IMR-90 (cell line): ENCODE measurements around the gene TUSC2. TPM values are rescaled to one million over a fixed set of nuclear protein-coding genes. Genes with fewer than 3 reads are reported as not detected.

ENCODE experiments used
- ATAC-seq: fragments of 200-7000 bp; cut with Tn5 transposase; 2 replicates; pipeline ENCODE4 v1.9.1; 2020; ENCODE audit warnings: low read depth, mild to moderate bottlenecking, moderate library complexity
- BruUV-seq: library from RNA; stranded (reverse); fragments of 400-500 nt; replicated peaks from 2 replicates; lab custom pipeline; 2021; lab: Mats Ljungman, UMichigan
- CTCF ChIA-PET: fragments of 300-600 bp; formaldehyde crosslinking; extraction: SDS; loops from one replicate; lab custom pipeline; 2021; ENCODE audit warnings: antibody characterized with exemption; lab: Yijun Ruan, JAX
- POLR2A ChIA-PET: fragments of 300-600 bp; sonication (Branson Sonifier 250); formaldehyde crosslinking; loops from one replicate; lab custom pipeline; 2022; ENCODE audit warnings: antibody characterized with exemption; ENCODE audit not compliant: unreplicated experiment; lab: Charles Lee
- DNase-seq: peaks from one replicate; pipeline ENCODE4 v3.0.0; 2013
- H2AFZ ChIP-seq: replicated peaks from 2 replicates; pipeline ENCODE3; 2013; ENCODE audit warnings: low read length, mild to moderate bottlenecking; ENCODE audit not compliant: poor library complexity
- H2AK5ac ChIP-seq: 2 replicates; pipeline ENCODE4 v1.6.1; 2013; ENCODE audit warnings: low read depth, low read length, inconsistent platforms
- H2AK9ac ChIP-seq: replicated peaks from 2 replicates; pipeline ENCODE3; 2013; ENCODE audit warnings: mild to moderate bottlenecking, low read depth, low read length, moderate library complexity; ENCODE audit not compliant: poor library complexity
- H2BK120ac ChIP-seq: 2 replicates; pipeline ENCODE4 v1.6.1; 2013; ENCODE audit warnings: low read depth, low read length, inconsistent platforms
- H2BK15ac ChIP-seq: 3 replicates; pipeline ENCODE4 v1.6.1; 2013; ENCODE audit warnings: low read depth, low read length, inconsistent platforms
- H2BK20ac ChIP-seq: 2 replicates; pipeline ENCODE4 v1.6.1; 2013; ENCODE audit warnings: low read depth, mild to moderate bottlenecking, inconsistent platforms, low read length, moderate library complexity
- H2BK5ac ChIP-seq: 2 replicates; pipeline ENCODE4 v1.6.1; 2013; ENCODE audit warnings: mild to moderate bottlenecking, low read depth, low read length, inconsistent platforms; ENCODE audit not compliant: poor library complexity, severe bottlenecking
- H3K14ac ChIP-seq: replicated peaks from 2 replicates; pipeline ENCODE4 v1.6.1; 2013; ENCODE audit warnings: low read depth, low read length, inconsistent platforms
- H3K18ac ChIP-seq: 2 replicates; pipeline ENCODE4 v1.6.1; 2013; ENCODE audit warnings: low read depth, low read length, control low read depth
- H3K23ac ChIP-seq: 2 replicates; pipeline ENCODE4 v1.6.1; 2013; ENCODE audit warnings: low read depth, low read length, inconsistent platforms
- H3K27ac ChIP-seq: 2 replicates; pipeline ENCODE4 v1.5.1; 2013; ENCODE audit warnings: mild to moderate bottlenecking, control low read depth, low read length; ENCODE audit not compliant: insufficient read depth
- H3K27me3 ChIP-seq: 2 replicates; pipeline ENCODE4 v1.6.1; 2013; ENCODE audit warnings: low read length; ENCODE audit not compliant: control insufficient read depth, insufficient read depth
- H3K36me3 ChIP-seq: 2 replicates; pipeline ENCODE4 v1.6.1; 2013; ENCODE audit warnings: low read length, mixed read lengths; ENCODE audit not compliant: control insufficient read depth, insufficient read depth
- H3K4ac ChIP-seq: 2 replicates; pipeline ENCODE4 v1.6.1; 2013; ENCODE audit warnings: low read depth, low read length, inconsistent platforms
- H3K4me1 ChIP-seq: 2 replicates; pipeline ENCODE4 v1.6.1; 2013; ENCODE audit warnings: low read length, mixed read lengths; ENCODE audit not compliant: control insufficient read depth, insufficient read depth
- H3K4me2 ChIP-seq: 2 replicates; pipeline ENCODE4 v1.6.1; 2013; ENCODE audit warnings: low read depth, mild to moderate bottlenecking, control low read depth, low read length, moderate library complexity
- H3K4me3 ChIP-seq: 2 replicates; pipeline ENCODE4 v1.5.1; 2013; ENCODE audit warnings: low read depth, mild to moderate bottlenecking, control low read depth, low read length, moderate library complexity; ENCODE audit not compliant: insufficient read depth
- H3K56ac ChIP-seq: 2 replicates; pipeline ENCODE4 v1.6.1; 2013; ENCODE audit warnings: low read length, inconsistent platforms; ENCODE audit not compliant: insufficient read depth; ENCODE audit errors: extremely low read depth
- H3K79me1 ChIP-seq, 2 experiments: 2 replicates each; pipeline ENCODE4 v1.6.1; 2013; ENCODE audit warnings: low read length in 2 of 2, inconsistent platforms in 1 of 2, low read depth in 1 of 2
- H3K9ac ChIP-seq: 2 replicates; pipeline ENCODE4 v1.6.1; 2013; ENCODE audit warnings: low read depth, low read length, control low read depth
- H3K9me1 ChIP-seq: 2 replicates; pipeline ENCODE4 v1.6.1; 2013; ENCODE audit warnings: low read length, inconsistent platforms; ENCODE audit not compliant: insufficient read depth
- H3K9me3 ChIP-seq: 2 replicates; pipeline ENCODE4 v1.6.1; 2013; ENCODE audit warnings: low read length; ENCODE audit not compliant: control insufficient read depth, insufficient read depth
- H4K20me1 ChIP-seq: 2 replicates; pipeline ENCODE4 v1.6.1; 2013; ENCODE audit warnings: low read length, inconsistent platforms; ENCODE audit not compliant: insufficient read depth
- H4K5ac ChIP-seq: 2 replicates; pipeline ENCODE4 v1.6.1; 2013; ENCODE audit warnings: mild to moderate bottlenecking, low read depth, low read length, control low read depth
- H4K8ac ChIP-seq, 2 experiments: 2 replicates each; pipeline ENCODE4 v1.6.1; 2013; ENCODE audit warnings: low read depth in 2 of 2, low read length in 2 of 2, control low read depth in 1 of 2, inconsistent platforms in 1 of 2
- H4K91ac ChIP-seq: 2 replicates; pipeline ENCODE4 v1.6.1; 2013; ENCODE audit warnings: low read depth, low read length, inconsistent platforms; ENCODE audit not compliant: insufficient read depth
- BHLHE40 ChIP-seq: fragments of 150-350 bp; IDR thresholded peaks from 2 replicates; pipeline ENCODE4 v1.6.1; 2016; ENCODE audit warnings: mild to moderate bottlenecking, low read depth, low read length
- MAFK ChIP-seq: IDR thresholded peaks from 2 replicates; pipeline ENCODE4 v1.6.1; 2012; ENCODE audit warnings: low read depth, low read length, improper control_type of control experiment
- RFX5 ChIP-seq: IDR thresholded peaks from 2 replicates; pipeline ENCODE4 v1.8.0; 2012; ENCODE audit warnings: low read depth, mild to moderate bottlenecking, low read length, moderate library complexity
- WGBS, 2 experiments: methylation state at CpG; one replicate each; pipeline versions ENCODE4 v1.1.5 to v1.1.7; 2013; ENCODE audit warnings: missing lambda C conversion rate in 2 of 2; ENCODE audit not compliant: insufficient read length in 1 of 2; ENCODE audit errors: extremely low coverage in 2 of 2; 5-methylcytosine and 5-hydroxymethylcytosine counted together
- dilution Hi-C: fragments of 300-500 bp; cut with HindIII; formaldehyde crosslinking; loops from one replicate; pipeline ENCODE4 v1.14.3; 2018; ENCODE audit warnings: low sequenced_read_pairs; ENCODE audit not compliant: unreplicated experiment
- in situ Hi-C: fragments of 300-500 bp; cut with MboI; formaldehyde crosslinking; loops from 3 replicates; pipeline ENCODE4 v1.14.3; 2019; ENCODE audit warnings: low sequenced_read_pairs, inconsistent platforms, mixed read lengths
- intact Hi-C: fragments of 100-400 bp; cut with micrococcal nuclease; formaldehyde crosslinking; loops from 2 replicates; pipeline ENCODE4 v1.10.0; 2022
- polyA plus RNA-seq, 3 experiments: library from polyadenylated mRNA; depleted of rRNA; stranded (reverse); fragments of >200 nt; gene quantifications; 2 replicates each; pipeline ENCODE4 v1.2.3, GENCODE V29; 2012; ENCODE audit warnings: low replicate concordance in 1 of 3
- total RNA-seq: library from RNA; depleted of rRNA; stranded (reverse); fragments of >200 nt; gene quantifications from 2 replicates; pipeline ENCODE4 v1.2.3, GENCODE V29; 2012
- TF ChIP-seq, protein P1 (sequence below): fragments of 150-350 bp; IDR thresholded peaks from 2 replicates; pipeline ENCODE4 v1.6.1; 2017; ENCODE audit warnings: mild to moderate bottlenecking, antibody characterized with exemption, low read length, low read depth
- TF ChIP-seq, protein P2 (sequence below): conservative IDR thresholded peaks from 2 replicates; pipeline ENCODE4 v1.5.1; 2012; ENCODE audit warnings: mild to moderate bottlenecking, low read depth, low read length, improper control_type of control experiment
- TF ChIP-seq, protein P3 (sequence below): fragments of 150-350 bp; IDR thresholded peaks from 2 replicates; pipeline ENCODE4 v1.6.1; 2016; ENCODE audit warnings: low read depth, mild to moderate bottlenecking, low read length, moderate library complexity, borderline replicate concordance

TUSC2 gene
- total and polyA plus RNA-seq, 2 of the 4 experiments (the other 2 are of a cell fraction): 13.4 to 24.0 TPM

DNA sequence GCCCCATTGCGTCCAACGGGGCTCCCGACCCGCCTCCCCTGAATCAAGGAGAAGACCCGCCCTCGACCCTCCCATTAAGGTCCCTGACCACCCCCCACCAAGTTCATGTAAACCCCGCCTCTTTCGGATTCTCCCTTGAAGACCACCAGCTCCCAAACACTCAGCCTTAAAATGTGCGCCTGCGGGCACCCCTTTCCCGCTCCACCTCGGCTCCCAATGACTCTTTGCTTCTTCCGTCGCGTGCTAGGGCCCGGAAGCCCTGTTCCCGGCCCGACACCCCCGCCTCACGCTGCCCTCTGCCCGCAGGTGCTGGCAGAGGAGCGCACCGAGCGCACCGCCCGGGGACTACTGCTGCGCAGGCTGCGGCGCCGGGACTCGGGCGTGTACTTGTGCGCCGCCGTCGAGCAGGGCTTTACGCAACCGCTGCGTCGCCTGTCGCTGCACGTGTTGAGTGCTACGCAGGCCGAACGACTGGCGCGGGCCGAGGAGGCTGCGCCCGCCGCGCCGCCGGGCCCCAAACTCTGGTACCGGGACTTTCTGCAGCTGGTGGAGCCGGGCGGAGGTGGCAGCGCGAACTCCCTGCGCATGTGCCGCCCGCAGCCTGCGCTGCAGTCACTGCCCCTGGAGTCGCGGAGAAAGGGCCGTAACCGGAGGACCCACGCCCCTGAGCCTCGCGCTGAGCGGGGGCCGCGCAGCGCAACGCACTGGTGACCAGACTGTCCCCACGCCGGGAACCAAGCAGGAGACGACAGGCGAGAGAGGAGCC is 51.8 kb downstream of the TUSC2 start:
- dilution Hi-C loops: no loop called here

More for the DNA sequence above, 51.8 kb downstream of the TUSC2 start:
- no peak overlapping the region for H3K23ac ChIP-seq
- TF ChIP-seq BHLHE40 (no peak), RFX5 (no peak), MAFK (no peak)
- TF ChIP-seq, protein P1, sequence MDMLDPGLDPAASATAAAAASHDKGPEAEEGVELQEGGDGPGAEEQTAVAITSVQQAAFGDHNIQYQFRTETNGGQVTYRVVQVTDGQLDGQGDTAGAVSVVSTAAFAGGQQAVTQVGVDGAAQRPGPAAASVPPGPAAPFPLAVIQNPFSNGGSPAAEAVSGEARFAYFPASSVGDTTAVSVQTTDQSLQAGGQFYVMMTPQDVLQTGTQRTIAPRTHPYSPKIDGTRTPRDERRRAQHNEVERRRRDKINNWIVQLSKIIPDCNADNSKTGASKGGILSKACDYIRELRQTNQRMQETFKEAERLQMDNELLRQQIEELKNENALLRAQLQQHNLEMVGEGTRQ: no peak
- TF ChIP-seq, protein P2, sequence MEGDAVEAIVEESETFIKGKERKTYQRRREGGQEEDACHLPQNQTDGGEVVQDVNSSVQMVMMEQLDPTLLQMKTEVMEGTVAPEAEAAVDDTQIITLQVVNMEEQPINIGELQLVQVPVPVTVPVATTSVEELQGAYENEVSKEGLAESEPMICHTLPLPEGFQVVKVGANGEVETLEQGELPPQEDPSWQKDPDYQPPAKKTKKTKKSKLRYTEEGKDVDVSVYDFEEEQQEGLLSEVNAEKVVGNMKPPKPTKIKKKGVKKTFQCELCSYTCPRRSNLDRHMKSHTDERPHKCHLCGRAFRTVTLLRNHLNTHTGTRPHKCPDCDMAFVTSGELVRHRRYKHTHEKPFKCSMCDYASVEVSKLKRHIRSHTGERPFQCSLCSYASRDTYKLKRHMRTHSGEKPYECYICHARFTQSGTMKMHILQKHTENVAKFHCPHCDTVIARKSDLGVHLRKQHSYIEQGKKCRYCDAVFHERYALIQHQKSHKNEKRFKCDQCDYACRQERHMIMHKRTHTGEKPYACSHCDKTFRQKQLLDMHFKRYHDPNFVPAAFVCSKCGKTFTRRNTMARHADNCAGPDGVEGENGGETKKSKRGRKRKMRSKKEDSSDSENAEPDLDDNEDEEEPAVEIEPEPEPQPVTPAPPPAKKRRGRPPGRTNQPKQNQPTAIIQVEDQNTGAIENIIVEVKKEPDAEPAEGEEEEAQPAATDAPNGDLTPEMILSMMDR: no peak
- TF ChIP-seq, protein P3, sequence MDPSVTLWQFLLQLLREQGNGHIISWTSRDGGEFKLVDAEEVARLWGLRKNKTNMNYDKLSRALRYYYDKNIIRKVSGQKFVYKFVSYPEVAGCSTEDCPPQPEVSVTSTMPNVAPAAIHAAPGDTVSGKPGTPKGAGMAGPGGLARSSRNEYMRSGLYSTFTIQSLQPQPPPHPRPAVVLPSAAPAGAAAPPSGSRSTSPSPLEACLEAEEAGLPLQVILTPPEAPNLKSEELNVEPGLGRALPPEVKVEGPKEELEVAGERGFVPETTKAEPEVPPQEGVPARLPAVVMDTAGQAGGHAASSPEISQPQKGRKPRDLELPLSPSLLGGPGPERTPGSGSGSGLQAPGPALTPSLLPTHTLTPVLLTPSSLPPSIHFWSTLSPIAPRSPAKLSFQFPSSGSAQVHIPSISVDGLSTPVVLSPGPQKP: no peak
- H2AFZ ChIP-seq: no peak overlapping the region
- H2AK5ac ChIP-seq: no peak overlapping the region
- no peak overlapping the region for H3K56ac ChIP-seq
- BruUV-seq: no TSS peak
- in situ Hi-C loops (no loop called here), intact Hi-C loops (no loop called here)
- no peaks in the 10 kb centered on the region for H4K20me1 ChIP-seq
- no peak overlapping the region for H3K4ac ChIP-seq
- DNase-seq (no peak), ATAC-seq (no peak)
- no peak overlapping the region for H2BK15ac ChIP-seq
- H3K9me1 ChIP-seq: no peaks in the 10 kb centered on the region
- H2BK20ac ChIP-seq: no peak overlapping the region
- no peak overlapping the region for H3K14ac ChIP-seq
- no peaks in the 10 kb centered on the region for H3K27me3 ChIP-seq
- WGBS, 2 experiments: 57% methylated on average over 76 of the region's 79 CpGs; no CpG with 5 or more reads in 1 of the 2 experiments
- H2BK5ac ChIP-seq: no peak overlapping the region
- H3K27ac ChIP-seq: no peak overlapping the region
- H3K4me3 ChIP-seq: no peak overlapping the region
- H3K36me3 ChIP-seq: peaks cover 20% of the 10 kb centered on the region; the same call in 1 of the 2 replicates
- H3K9me3 ChIP-seq: no peaks in the 10 kb centered on the region
- H4K91ac ChIP-seq: no peak overlapping the region
- no peak overlapping the region for H4K5ac ChIP-seq
- no peak overlapping the region for H3K9ac ChIP-seq
- POLR2A ChIA-PET: no interaction called here
- H2BK120ac ChIP-seq: no peak overlapping the region
- peaks cover 3% of the 10 kb centered on the region; the same call in 1 of the 2 replicates for H3K4me1 ChIP-seq
- no peak overlapping the region for H4K8ac ChIP-seq
- H3K18ac ChIP-seq: no peak overlapping the region
- CTCF ChIA-PET: no interaction called here
- H2AK9ac ChIP-seq: no peak overlapping the region
- H3K79me1 ChIP-seq: peaks cover 0 to 4% of the 10 kb centered on the region in 2 experiments; a peak in 1 of 4 replicates
- no peak overlapping the region for H3K4me2 ChIP-seq
